ENCODE results near the gene KDM6B.

DNA sequence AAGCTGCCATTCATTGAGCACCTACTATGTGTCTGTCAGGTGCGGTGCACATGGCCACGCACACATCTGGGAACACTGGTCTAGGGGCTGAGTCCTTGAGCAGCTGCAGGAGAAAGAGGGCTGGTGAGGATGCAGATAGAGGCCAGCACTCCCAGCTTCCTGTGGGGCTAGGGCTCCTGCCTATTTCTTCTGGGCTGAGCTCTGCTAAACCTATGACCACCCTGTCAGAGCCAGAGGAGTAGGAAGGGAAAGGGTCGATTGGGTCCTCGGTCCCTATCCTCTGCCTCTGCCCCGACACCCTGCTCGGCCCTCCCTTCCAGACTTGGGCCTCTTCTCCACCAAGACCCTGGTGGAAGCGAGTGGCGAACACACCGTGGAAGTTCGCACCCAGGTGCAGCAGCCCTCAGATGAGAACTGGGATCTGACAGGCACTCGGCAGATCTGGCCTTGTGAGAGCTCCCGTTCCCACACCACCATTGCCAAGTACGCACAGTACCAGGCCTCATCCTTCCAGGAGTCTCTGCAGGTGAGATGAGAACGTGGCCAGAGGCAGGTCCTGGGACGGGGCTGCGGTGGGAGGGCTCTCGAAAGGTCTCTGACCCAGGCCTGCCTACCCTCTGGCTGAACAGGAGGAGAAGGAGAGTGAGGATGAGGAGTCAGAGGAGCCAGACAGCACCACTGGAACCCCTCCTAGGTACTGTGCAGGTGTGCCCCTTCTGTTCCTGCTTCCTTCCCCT is 16.9 kb downstream of the KDM6B start:
- TF ChIP-seq, protein P1, sequence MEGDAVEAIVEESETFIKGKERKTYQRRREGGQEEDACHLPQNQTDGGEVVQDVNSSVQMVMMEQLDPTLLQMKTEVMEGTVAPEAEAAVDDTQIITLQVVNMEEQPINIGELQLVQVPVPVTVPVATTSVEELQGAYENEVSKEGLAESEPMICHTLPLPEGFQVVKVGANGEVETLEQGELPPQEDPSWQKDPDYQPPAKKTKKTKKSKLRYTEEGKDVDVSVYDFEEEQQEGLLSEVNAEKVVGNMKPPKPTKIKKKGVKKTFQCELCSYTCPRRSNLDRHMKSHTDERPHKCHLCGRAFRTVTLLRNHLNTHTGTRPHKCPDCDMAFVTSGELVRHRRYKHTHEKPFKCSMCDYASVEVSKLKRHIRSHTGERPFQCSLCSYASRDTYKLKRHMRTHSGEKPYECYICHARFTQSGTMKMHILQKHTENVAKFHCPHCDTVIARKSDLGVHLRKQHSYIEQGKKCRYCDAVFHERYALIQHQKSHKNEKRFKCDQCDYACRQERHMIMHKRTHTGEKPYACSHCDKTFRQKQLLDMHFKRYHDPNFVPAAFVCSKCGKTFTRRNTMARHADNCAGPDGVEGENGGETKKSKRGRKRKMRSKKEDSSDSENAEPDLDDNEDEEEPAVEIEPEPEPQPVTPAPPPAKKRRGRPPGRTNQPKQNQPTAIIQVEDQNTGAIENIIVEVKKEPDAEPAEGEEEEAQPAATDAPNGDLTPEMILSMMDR (conservative IDR thresholded peaks at IDR 0.05) = no peak
- TF ChIP-seq EZH2 (IDR thresholded peaks at IDR 0.05; ENCODE audit: low read depth) = no peak

Measured in PC-9 (cell line).